NCI-H1105 (cell line): ENCODE results near the gene OAF.
"Not testable (repeated sequence)": the region's sequence is repeated elsewhere in the genome, so short reads cannot be mapped to it uniquely, and the experiment has no call there.

Experiments
- DNase-seq: peaks from one replicate; lab custom pipeline; 2025; lab: John Stamatoyannopoulos, UW

Gene OAF

DNA sequence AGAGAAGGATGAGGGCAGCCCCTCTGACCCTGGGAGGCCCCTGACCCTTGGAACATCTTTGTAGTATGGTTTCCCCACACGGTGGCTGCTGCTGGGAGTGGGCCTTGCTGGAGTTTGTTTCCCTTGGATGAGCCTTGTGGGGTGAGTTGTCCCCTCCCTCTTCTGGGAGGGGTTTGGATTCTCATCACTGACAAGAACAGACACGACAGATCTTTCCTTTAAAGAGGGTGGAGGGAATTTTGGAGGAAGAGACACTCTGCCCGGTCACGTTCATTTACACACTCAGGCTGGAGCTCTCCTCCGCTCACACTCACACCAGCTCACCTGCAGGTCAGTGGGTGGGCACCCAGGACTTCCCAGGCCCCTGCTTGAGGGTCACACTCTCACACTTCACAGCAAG is 60.8 kb downstream of the OAF start:
- DNase-seq: no peak

DNA sequence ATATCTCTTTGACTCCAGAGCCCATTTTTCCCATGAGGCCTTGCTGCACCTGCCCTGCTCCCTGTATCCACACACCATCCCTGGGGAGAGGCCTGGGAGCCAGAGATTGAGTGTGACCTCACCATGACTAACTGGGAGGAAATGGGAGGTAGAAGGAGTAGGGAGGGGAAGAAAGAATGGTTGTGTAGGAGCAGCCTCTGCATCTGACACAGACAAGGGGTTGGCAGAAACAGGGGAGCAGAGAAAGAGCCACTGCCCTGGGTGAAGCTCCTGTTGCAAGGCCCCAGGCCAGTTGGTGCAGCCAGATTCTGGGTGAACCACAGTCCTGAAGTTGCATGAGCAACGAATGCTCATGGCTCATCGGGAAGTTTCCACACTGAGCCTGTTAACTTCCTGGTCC is 61.5 kb downstream of the OAF start:
- no peak for DNase-seq

DNA sequence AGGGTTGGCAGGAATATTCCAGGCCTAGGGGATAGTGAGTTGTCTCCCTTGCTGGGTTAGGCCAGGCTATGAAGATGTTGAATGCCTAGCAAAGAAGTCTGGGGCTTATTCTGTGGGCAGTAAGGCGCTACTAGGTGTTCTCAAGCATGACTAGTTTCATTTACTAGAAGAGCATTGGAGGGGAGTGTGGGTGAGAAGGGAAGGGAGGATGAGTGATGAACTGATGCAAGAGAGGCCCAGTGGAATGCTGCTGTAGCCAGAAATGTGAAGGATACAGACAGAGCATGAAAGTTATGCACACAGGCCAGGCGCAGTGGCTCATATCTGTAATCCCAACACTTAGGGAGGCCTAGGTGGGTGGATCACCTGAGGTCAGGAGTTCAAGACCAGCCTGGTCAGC is 62.6 kb downstream of the OAF start:
- DNase-seq: no peak

DNA sequence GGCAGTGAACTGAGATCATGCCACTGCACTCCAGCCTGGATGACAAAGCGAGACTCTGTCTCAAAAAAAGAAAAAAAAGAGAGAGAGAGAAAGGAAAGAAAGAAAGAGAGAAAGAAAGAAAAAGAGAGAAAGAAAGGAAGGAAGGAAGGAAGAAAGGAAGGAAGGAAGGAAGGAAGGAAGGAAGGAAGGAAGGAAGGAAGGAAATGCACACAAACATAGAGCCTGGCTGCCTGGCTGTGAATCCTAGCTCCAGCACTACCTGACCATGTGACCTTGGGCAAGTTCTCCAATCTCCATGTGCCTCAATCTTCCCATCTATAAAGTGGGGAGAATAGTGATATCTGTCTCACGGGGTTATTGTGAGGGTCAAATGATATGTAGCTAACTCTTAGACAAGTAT is 63.1 kb downstream of the OAF start:
- not testable (repeated sequence) for DNase-seq

DNA sequence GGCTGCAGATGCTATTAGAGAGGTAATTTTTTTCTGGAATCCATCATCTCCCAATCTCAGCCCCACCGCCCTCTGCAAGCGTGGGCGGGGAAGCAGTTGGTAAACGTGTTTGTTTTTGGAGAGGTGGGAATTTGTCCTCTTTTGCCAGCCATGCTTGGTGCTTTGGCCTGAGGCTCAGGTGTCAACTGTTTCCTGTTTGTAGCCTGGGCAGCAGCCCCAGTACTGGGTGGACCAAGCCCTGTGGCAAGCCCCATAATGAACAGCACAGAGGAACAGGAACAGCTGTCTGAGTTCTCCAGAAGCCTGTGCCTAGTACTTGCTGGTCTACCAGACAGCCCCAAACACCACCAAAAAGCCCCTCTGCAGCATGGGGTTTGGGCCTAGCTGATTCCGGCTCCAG is 68.7 kb downstream of the OAF start:
- no peak for DNase-seq
